Islet of Langerhans (tissue), 1 donor: ENCODE results near the gene ZNF433.

Experiments used
- FAIRE-seq: peaks from one replicate; lab custom pipeline; 2011; peaks lifted over from hg19 to GRCh38; lab: Jason Lieb, UNC

ZNF433 gene

DNA sequence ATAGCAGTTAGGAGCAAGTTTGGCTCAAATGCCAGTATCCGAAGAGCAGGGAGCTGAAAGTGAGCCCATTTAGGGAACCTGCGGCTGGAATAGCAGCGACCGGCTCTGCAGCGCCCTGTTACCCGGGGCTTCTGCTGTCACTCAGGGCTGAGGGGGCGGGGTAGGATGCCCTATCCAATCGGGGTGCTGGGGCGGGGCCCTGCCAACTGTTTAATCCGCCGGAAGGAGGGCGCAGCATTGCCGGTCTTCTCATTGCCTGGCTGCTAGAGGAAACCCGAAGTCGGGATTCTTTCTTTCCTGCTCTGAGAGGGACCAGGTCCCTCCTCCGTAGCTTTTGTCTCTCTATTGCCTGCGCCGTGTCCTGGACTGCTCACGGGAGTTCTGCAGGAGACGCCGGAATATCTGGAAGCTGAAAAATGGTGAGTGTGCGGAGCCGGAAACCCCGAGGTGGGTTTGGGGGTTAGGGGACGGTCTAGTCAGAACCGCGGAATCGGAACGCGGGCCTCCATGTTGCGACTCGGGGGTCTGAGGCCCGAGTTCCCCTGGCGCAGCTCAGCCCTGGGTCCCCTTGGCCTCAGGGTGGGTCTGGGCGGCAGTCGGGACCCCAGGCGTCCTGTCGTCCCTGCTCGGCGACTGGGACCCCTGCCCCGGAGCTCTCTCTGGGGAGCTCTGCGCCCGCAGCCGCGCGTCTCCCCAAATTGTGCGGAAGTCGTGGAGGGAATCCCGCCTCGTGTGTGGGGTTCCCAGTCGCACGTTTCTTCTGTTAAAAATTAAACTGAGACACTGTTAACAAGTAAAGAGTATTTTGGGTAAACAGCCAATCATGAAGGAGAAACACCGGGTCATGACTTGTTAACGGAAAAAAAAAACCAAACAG lies 47.8 kb downstream of the ZNF433 start:
- no peak for FAIRE-seq

DNA sequence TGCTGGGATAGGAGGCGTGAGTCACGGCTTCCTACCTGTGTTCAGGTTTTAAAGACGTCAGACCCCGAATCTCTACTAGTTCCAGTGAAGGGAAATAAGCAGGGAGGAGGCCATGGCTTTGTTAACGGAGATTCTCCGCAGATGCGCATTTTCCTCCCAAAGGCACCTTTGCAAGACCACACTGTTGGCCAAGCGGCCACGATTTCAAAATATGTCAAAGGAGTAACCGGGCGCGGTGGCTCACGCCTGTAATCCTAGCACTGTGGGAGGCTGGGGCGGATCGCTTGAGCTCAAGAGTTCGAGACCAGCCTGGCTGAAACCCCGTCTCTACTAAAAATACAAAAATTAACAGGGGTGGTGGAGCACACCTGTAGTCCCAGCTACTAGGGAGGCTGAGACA lies 48.7 kb downstream of the ZNF433 start:
- no peak for FAIRE-seq

DNA sequence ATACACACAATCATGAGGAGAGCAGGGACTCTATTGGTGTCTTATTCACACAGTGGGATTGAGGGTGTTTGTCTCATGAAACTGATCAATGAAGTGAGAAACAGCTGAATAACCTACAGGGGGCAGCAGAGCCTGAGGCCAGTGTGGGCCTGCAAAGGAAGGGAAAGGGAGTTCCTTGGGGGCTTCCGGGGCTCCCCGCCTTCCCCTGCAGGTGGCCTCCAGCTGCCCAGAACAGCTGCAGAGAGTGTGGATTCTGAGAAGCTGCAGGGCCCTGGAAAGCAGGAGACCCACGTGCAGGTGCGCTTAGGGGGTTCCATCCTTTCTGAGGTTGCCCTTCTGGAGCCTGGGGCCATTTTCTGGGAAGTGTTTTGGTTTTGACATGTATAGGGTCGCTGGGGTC lies 50.5 kb downstream of the ZNF433 start:
- no peak for FAIRE-seq

DNA sequence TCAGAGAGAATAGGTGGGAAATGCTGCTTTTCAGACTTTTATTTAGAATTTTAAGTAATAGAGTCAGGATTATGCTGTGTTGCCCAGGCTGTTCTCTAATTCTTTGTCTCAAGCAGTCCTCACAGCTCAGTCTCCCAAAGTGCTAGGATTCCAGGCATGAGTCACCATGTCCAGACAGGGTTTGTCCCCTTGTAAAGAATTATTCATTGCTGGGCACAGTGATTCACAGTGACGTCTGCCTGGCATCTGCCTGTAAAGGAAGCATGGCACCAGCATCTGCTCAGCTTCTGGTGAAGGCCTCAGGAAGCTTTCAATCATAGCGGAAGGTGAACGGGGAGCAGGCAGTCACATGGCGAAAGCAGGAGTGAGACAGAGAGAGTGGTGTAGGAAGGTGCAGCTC lies 53.0 kb downstream of the ZNF433 start:
- no peak for FAIRE-seq

DNA sequence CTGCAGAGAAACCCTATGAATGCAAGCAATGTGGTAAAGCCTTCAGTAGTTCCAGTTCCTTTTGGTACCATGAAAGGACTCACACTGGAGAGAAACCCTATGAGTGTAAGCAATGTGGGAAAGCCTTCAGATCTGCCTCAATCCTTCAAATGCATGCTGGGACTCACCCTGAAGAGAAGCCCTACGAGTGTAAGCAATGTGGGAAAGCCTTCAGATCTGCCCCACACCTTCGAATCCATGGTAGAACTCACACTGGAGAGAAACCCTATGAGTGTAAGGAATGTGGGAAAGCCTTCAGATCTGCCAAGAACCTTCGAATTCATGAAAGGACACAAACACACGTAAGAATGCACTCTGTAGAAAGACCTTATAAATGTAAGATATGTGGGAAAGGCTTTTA lies 56.0 kb downstream of the ZNF433 start:
- no peak for FAIRE-seq

DNA sequence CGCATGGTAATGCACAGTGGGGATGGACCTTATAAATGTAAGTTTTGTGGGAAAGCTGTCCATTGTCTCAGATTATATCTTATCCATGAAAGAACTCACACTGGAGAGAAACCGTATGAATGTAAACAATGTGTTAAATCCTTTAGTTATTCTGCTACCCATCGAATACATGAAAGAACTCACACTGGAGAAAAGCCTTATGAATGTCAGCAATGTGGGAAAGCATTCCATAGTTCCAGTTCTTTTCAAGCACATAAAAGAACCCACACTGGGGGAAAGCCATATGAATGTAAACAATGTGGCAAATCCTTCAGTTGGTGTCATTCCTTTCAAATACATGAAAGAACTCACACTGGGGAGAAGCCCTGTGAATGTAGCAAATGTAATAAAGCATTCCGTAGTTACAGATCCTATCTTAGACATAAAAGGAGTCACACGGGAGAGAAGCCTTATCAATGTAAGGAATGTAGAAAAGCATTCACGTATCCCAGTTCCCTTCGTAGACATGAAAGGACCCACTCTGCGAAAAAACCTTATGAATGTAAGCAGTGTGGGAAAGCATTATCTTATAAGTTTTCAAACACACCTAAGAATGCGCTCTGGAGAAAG lies 56.9 kb downstream of the ZNF433 start:
- FAIRE-seq = no peak

DNA sequence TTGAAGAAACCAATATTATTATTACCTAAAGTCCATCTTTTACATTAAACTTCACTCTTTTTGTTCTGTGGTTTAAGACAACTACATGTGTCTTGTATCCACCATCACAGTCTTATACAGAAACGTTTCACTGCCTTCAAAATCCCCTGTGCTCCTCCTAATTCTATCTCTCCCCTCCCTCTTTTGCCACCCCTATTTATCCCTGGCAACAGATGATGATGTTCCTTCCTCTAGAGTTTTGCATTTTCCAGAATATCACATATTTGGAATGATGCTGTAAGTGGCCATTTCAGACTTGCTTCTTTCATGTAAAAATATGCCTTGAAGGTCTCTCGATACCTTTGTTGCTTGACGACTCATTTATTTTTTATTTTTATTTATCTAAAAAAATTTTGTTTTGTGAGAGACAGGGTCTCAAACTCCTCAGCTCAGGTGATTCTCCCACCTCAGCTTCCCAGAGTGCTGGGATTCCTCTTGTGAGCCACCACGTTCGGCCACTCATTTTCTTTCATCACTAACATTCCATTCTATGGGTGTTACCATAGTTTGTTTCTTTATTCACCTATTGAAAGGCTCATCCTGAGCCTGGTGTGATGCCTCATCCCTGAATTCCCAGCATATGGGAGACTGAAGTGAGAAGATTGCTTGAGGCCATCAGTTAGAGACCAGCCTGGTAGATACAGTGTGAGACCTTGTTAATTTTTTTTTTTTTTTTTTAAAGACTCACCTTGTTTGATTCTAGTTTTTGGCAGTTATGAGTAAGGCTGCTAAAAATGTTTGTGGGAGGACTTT lies 62.3 kb downstream of the ZNF433 start:
- no peak for FAIRE-seq

DNA sequence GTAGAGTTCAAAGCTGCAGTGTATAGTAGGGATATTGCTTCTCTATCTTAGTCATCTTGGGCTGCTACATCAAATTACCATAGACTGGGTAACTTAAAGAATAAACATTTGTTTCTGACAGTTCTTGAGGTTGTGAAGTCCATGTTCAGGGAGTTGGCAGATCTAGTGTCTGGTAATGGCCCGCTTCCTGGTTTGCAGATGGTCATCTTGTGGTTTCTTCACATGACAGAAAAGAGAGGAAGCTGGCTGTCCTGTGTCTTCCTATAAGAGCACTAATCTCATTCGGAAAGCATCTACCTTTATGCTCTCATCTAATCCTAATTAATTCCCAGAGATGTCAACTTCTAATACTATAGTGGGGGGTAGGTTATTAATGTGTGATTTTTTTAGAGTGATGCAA lies 64.4 kb downstream of the ZNF433 start:
- no peak for FAIRE-seq

DNA sequence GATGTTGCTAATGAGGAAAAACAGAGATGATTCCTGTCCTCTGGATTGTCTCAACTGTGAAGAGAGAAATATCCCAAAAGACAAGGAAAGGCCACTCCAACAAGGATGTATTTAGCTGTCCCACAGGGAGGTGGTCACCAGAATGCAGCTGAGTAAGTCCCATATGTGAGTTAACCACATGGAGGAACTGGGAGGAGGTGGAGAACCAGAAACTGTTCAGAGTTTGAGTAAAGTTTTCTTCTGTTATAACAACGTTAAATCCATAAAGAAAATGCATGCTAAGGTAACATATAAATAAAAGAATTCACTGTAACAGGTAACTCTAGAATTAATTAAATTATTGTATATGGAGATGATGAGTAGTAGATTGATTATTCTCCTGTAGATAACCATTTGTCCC lies 65.3 kb downstream of the ZNF433 start:
- FAIRE-seq = no peak

DNA sequence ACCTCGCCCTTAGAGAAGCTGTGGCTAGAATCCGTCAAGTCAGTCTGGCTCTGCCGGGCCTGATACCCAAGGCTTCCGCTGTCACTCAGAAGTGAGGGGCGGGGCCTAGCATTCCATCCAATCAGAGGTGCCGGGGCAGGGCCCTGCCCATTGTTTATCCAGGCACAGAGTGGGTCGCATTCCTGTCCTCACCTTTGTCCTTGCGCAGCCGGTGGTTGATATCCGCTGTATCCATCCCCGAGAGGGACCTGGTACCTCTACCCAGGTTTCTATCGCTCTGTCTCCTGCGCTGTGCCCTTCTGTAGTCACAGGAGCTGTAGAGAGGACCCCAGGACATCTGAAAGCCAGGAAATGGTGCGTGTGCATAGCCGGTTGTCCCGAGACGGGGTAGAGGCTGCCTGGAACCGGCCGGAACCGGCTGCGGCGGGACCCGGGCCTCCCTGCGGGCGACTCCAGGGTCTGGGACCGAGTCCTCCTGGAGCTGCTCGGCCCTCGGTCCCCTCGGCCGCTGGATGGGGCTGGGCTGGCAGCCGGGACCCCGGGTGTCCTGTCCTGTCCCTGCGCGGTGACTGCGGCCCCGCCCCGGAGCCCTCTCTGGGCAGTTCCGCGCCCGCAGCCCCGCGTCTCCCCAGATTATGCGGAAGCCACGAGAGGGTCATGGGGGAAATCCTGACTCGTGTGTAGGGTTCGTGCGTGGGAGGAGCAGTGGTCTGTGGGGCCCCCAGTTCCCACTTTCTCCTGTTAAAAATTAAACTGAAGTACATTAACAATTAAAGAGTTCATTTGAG lies 70.4 kb downstream of the ZNF433 start, which contains the start of gene ZNF763:
Gene ZNF763 (plus strand): TSS at position 183 of the 788 bp plus-strand sequence. CDS start 169 bp downstream, at position 352.
- peak; percentile 24 for FAIRE-seq
